HepG2 (cell line): ENCODE measurements around the gene RRAD. TPM values are rescaled to one million over a fixed set of nuclear protein-coding genes. Genes with fewer than 3 reads are reported as not detected.

Experiments
- ARHGAP35 ChIP-seq: sonication (generic); formaldehyde crosslinking; IDR thresholded peaks from 2 replicates; pipeline ENCODE4 v1.9.0; 2022; ENCODE audit warnings: mild to moderate bottlenecking, inconsistent platforms, moderate library complexity, missing genetic modification reagents, borderline replicate concordance
- ATF4 ChIP-seq, 2 experiments: fragments of 450-650 bp in 1 of 2; sonication (generic) in 1 of 2; formaldehyde crosslinking; IDR thresholded peaks; 2 replicates each; pipeline versions ENCODE4 v1.5.0 to v1.8.0; 2020 to 2022; ENCODE audit warnings: mild to moderate bottlenecking in 1 of 2, missing genetic modification reagents in 1 of 2
- BORCS8-MEF2B ChIP-seq: sonication (generic); formaldehyde crosslinking; IDR thresholded peaks from 2 replicates; pipeline ENCODE4 v1.8.0; 2022; ENCODE audit warnings: mild to moderate bottlenecking, missing genetic modification reagents
- CBX1 ChIP-seq: IDR thresholded peaks from one replicate; pipeline ENCODE4 v1.6.1; 2016; ENCODE audit warnings: antibody characterized with exemption, low read depth
- ESRRA ChIP-seq: sonication (generic); formaldehyde crosslinking; IDR thresholded peaks from 2 replicates; pipeline ENCODE4 v1.5.1; 2020; ENCODE audit warnings: mild to moderate bottlenecking, low read depth, missing genetic modification reagents
- FOXA3 ChIP-seq: IDR thresholded peaks from 2 replicates; pipeline ENCODE4 v1.6.1; 2016; ENCODE audit warnings: missing genetic modification reagents, missing compliant biosample characterization
- GPBP1L1 ChIP-seq: sonication (generic); formaldehyde crosslinking; IDR thresholded peaks from 2 replicates; pipeline ENCODE4 v1.5.0; 2020; ENCODE audit warnings: mild to moderate bottlenecking, missing genetic modification reagents
- KDM3A ChIP-seq: IDR thresholded peaks from 2 replicates; pipeline ENCODE4 v1.6.1; 2018; ENCODE audit warnings: low read depth, missing compliant biosample characterization
- RAD21 ChIP-seq: fragments of 450-650 bp; formaldehyde crosslinking; IDR thresholded peaks from 2 replicates; pipeline ENCODE4 v1.5.0; 2020; ENCODE audit warnings: mild to moderate bottlenecking
- SALL1 ChIP-seq: sonication (generic); formaldehyde crosslinking; IDR thresholded peaks from 2 replicates; pipeline ENCODE4 v1.8.0; 2022; ENCODE audit warnings: mild to moderate bottlenecking, missing genetic modification reagents
- SSRP1 ChIP-seq: IDR thresholded peaks from 2 replicates; pipeline ENCODE4 v1.6.1; 2016; ENCODE audit warnings: control low read depth
- ZBTB3 ChIP-seq: sonication (generic); formaldehyde crosslinking; IDR thresholded peaks from 2 replicates; pipeline ENCODE4 v1.4.0; 2020; ENCODE audit warnings: low read depth, mild to moderate bottlenecking, moderate library complexity, missing genetic modification reagents, borderline replicate concordance
- ZGPAT ChIP-seq: IDR thresholded peaks from 2 replicates; pipeline ENCODE4 v1.6.1; 2016; ENCODE audit warnings: mild to moderate bottlenecking
- ZKSCAN1 ChIP-seq: fragments of 150-350 bp; IDR thresholded peaks from 2 replicates; pipeline ENCODE4 v1.6.1; 2014; ENCODE audit warnings: low read length
- ZNF280B ChIP-seq: sonication (generic); formaldehyde crosslinking; IDR thresholded peaks from 2 replicates; pipeline ENCODE4 v1.5.0; 2020; ENCODE audit warnings: missing genetic modification reagents, mild to moderate bottlenecking, borderline replicate concordance
- ZNF570 ChIP-seq: sonication (generic); formaldehyde crosslinking; IDR thresholded peaks from 2 replicates; pipeline ENCODE4 v1.4.0; 2020; ENCODE audit warnings: mild to moderate bottlenecking, missing genetic modification reagents, borderline replicate concordance
- ZNF605 ChIP-seq: sonication (generic); formaldehyde crosslinking; IDR thresholded peaks from 2 replicates; pipeline ENCODE4 v1.8.0; 2022; ENCODE audit warnings: mild to moderate bottlenecking, missing genetic modification reagents
- ZNF710 ChIP-seq: sonication (generic); formaldehyde crosslinking; IDR thresholded peaks from 2 replicates; pipeline ENCODE4 v1.5.0; 2020; ENCODE audit warnings: mild to moderate bottlenecking, missing genetic modification reagents, borderline replicate concordance
- ZNF777 ChIP-seq: sonication (generic); formaldehyde crosslinking; IDR thresholded peaks from 2 replicates; pipeline ENCODE4 v1.4.0; 2020; ENCODE audit warnings: missing genetic modification reagents
- ZNF784 ChIP-seq: sonication (generic); formaldehyde crosslinking; IDR thresholded peaks from 2 replicates; pipeline ENCODE4 v1.5.1; 2020; ENCODE audit warnings: missing genetic modification reagents, mild to moderate bottlenecking, borderline replicate concordance
- polyA plus RNA-seq, 8 experiments: library from polyadenylated mRNA; depleted of rRNA in 3 of 8; stranded (reverse) in 7 of 8; unstranded in 1 of 8; fragments of >200 nt; fragmentation: Illumina TruSeq in 4 of 8; extraction: Trizol in 4 of 8; gene quantifications; 2 replicates each; pipeline versions ENCODE4 v1.2.1 to v1.2.3, GENCODE V29; 2011 to 2016; ENCODE audit warnings: low read depth in 4 of 8, missing spikeins in 1 of 8, mixed read lengths in 1 of 8; ENCODE audit not compliant: insufficient read depth in 1 of 8
- total RNA-seq, 5 experiments: library from RNA; depleted of rRNA; stranded (reverse); fragments of >200 nt; fragmentation: Illumina TruSeq; extraction: Trizol; gene quantifications; 2 replicates each; pipeline ENCODE4 v1.2.3, GENCODE V29; 2016; ENCODE audit warnings: low read depth in 1 of 5

The RRAD gene
- total and polyA plus RNA-seq, 2 of the 13 experiments (the other 11 are each of a cell fraction or from before 2014, with no cell fraction given): 0.80 to 1.1 TPM

GRCh38 chr16:66894948-66895688 is 30.2 kb downstream of the RRAD start (continued):
- 0 out of 2 replicates have a peak, but pooled peaks have one; percentile 46 for TF ChIP-seq ZNF710 (CRISPR knock-in tag)
- TF ChIP-seq BORCS8-MEF2B (CRISPR knock-in tag): peak; percentile 55; the same call in 1 of the 2 replicates
- TF ChIP-seq ARHGAP35 (CRISPR knock-in tag): no peak
- peak; percentile 47 for TF ChIP-seq CBX1
- peak; percentile 99 for TF ChIP-seq RAD21 (CRISPR knock-in tag)
- TF ChIP-seq ESRRA (CRISPR knock-in tag): no peak
- TF ChIP-seq FOXA3 (CRISPR knock-in tag): peak; percentile 45; the same call in 1 of the 2 replicates
- peak; percentile 56 for TF ChIP-seq ZNF605
- TF ChIP-seq ATF4 (CRISPR knock-in tag; IDR thresholded peaks at IDR 0.05): no peak
- TF ChIP-seq ZNF570 (CRISPR knock-in tag): no peak
- peak; percentile 66 for TF ChIP-seq ZGPAT (CRISPR knock-in tag)
- no peak for TF ChIP-seq GPBP1L1
- TF ChIP-seq ZBTB3: no peak
- peak; percentile 70 for TF ChIP-seq ZNF777 (CRISPR knock-in tag)
- peak; percentile 63; the same call in 1 of the 2 replicates for TF ChIP-seq SALL1 (CRISPR knock-in tag)
- TF ChIP-seq ZNF280B (CRISPR knock-in tag): peak; percentile 55; the same call in 1 of the 2 replicates
- TF ChIP-seq ZNF784 (CRISPR knock-in tag): no peak
- 0 out of 2 replicates have a peak, but pooled peaks have one; percentile 43 for TF ChIP-seq ZKSCAN1
- peak; percentile 82 for TF ChIP-seq SSRP1 (CRISPR knock-in tag)
- TF ChIP-seq KDM3A (CRISPR knock-in tag): peak; percentile 86
